Measurements from ENCODE around the gene MRPS18C.

GRCh38 chr4:83489711-83490326 lies 34.0 kb downstream of the MRPS18C start:
- TF ChIP-seq, protein P1, sequence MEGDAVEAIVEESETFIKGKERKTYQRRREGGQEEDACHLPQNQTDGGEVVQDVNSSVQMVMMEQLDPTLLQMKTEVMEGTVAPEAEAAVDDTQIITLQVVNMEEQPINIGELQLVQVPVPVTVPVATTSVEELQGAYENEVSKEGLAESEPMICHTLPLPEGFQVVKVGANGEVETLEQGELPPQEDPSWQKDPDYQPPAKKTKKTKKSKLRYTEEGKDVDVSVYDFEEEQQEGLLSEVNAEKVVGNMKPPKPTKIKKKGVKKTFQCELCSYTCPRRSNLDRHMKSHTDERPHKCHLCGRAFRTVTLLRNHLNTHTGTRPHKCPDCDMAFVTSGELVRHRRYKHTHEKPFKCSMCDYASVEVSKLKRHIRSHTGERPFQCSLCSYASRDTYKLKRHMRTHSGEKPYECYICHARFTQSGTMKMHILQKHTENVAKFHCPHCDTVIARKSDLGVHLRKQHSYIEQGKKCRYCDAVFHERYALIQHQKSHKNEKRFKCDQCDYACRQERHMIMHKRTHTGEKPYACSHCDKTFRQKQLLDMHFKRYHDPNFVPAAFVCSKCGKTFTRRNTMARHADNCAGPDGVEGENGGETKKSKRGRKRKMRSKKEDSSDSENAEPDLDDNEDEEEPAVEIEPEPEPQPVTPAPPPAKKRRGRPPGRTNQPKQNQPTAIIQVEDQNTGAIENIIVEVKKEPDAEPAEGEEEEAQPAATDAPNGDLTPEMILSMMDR (IDR thresholded peaks at IDR 0.05), result no peak
- no peak for TF ChIP-seq POLR2A (IDR thresholded peaks at IDR 0.05)

All from Peyer's patch (tissue), 4 donors.